Metanephros (tissue), 2 donors: ENCODE results near the gene IL12B. TPM values are rescaled to one million over a fixed set of nuclear protein-coding genes. Genes with fewer than 3 reads are reported as not detected.

Experiments used
- small RNA-seq: library from RNA; depleted of rRNA; stranded (forward); fragments of <200 nt; gene quantifications from one replicate; pipeline ENCODE3, GENCODE V24; 2014; ENCODE audit warnings: low replicate concordance
- total RNA-seq: library from RNA; depleted of rRNA; stranded (reverse); fragments of >200 nt; gene quantifications from one replicate; pipeline ENCODE4 v1.2.3, GENCODE V29; 2014

The IL12B gene
- not detected for total RNA-seq

GRCh38 chr5:159330131-159330800 is at the start of gene IL12B:
IL12B (minus strand) TSS chr5:159330487; CDS start chr5:159326782, 3,705 bp downstream.

Small RNA genes lying within 50 kb of the gene (small RNA-seq; reads per million reads assigned to genes)
- not detected for gene RNU4ATAC2P

Other genes with a start within 250 kb of the IL12B start
- gene EBF1, start 230.6 kb downstream of the IL12B start, total RNA-seq: 28.8 TPM
- 48.3 TPM for gene RNF145, start 120.9 kb downstream of the IL12B start, total RNA-seq
- 12.1 TPM for gene UBLCP1, start 67.2 kb downstream of the IL12B start, total RNA-seq